ENCODE measurements around the gene ST3GAL2.
A peak's percentile ranks its signal among the peaks of the same experiment; 100 is the strongest.

ST3GAL2 gene

GRCh38 chr16:70437017-70437581 is 1.8 kb downstream of the ST3GAL2 start:
- DNase-seq, result no peak

- DNase-seq, result no peak
Observed at GRCh38 chr16:70434484-70435260, 4.2 kb downstream of the ST3GAL2 start.

GRCh38 chr16:70433458-70434103 is 5.3 kb downstream of the ST3GAL2 start:
- no peak for DNase-seq

- DNase-seq, result no peak
Observed at GRCh38 chr16:70432723-70433457, 6.0 kb downstream of the ST3GAL2 start.

- no peak for DNase-seq
Observed at GRCh38 chr16:70432356-70432722, 6.6 kb downstream of the ST3GAL2 start.

GRCh38 chr16:70430667-70431536 is 8.0 kb downstream of the ST3GAL2 start:
- DNase-seq, result peak; percentile 55 to 57

GRCh38 chr16:70429888-70430666 is 8.8 kb downstream of the ST3GAL2 start:
- no peak for DNase-seq

- DNase-seq, result peak; percentile 50 to 76
Observed at GRCh38 chr16:70428178-70428998, 10.5 kb downstream of the ST3GAL2 start.

GRCh38 chr16:70427786-70428177 is 11.1 kb downstream of the ST3GAL2 start:
- no peak for DNase-seq

GRCh38 chr16:70422543-70422942 is 16.4 kb downstream of the ST3GAL2 start:
- no peak for DNase-seq

GRCh38 chr16:70421473-70422311 is 17.2 kb downstream of the ST3GAL2 start:
- no peak for DNase-seq

GRCh38 chr16:70421014-70421413 is 17.9 kb downstream of the ST3GAL2 start:
- no peak for DNase-seq

- no peak for DNase-seq
Observed at GRCh38 chr16:70419384-70420327, 19.2 kb downstream of the ST3GAL2 start.

- DNase-seq, result no peak
Observed at GRCh38 chr16:70418993-70419318, 19.9 kb downstream of the ST3GAL2 start.

- no peak for DNase-seq
Observed at GRCh38 chr16:70418274-70418992, 20.5 kb downstream of the ST3GAL2 start.

GRCh38 chr16:70417661-70418060 is 21.2 kb downstream of the ST3GAL2 start:
- no peak for DNase-seq

- no peak for DNase-seq
Observed at GRCh38 chr16:70416748-70417616, 21.9 kb downstream of the ST3GAL2 start.
